ENCODE measurements around the gene TNXB. TPM values are rescaled to one million over a fixed set of nuclear protein-coding genes. Genes with fewer than 3 reads are reported as not detected.

Gene TNXB
- total RNA-seq, 4 donors from 2014 or later: 42.2 to 112 (median 80.9) TPM

DNA sequence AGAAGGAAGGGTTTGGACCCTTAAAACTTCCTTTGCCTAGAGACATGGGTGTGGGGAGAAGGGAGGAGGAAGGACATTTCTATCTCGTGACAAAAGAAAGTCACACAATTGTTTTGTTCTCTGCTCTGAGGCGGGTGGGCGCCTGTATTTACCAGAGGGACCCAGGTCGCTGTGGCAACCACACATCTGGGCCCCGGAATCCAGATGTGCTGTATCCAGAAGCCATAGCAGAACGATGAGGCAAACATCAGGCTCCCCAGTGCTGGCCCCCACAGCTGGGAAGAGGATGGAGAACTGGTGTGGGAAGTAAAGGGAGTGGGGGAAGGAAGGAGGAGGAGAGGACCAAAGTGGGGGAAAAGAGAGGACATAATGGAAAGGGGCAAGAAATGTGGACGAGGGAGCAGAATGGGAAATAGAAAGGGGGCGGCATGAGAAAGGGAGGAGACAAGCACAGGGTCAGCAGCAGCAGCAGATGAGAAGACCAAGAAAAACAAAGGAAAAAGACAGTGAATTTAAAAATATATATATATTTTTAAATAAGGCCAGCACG is 3.4 kb upstream of the TNXB start:
- TF ChIP-seq, protein P1, sequence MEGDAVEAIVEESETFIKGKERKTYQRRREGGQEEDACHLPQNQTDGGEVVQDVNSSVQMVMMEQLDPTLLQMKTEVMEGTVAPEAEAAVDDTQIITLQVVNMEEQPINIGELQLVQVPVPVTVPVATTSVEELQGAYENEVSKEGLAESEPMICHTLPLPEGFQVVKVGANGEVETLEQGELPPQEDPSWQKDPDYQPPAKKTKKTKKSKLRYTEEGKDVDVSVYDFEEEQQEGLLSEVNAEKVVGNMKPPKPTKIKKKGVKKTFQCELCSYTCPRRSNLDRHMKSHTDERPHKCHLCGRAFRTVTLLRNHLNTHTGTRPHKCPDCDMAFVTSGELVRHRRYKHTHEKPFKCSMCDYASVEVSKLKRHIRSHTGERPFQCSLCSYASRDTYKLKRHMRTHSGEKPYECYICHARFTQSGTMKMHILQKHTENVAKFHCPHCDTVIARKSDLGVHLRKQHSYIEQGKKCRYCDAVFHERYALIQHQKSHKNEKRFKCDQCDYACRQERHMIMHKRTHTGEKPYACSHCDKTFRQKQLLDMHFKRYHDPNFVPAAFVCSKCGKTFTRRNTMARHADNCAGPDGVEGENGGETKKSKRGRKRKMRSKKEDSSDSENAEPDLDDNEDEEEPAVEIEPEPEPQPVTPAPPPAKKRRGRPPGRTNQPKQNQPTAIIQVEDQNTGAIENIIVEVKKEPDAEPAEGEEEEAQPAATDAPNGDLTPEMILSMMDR (IDR thresholded peaks at IDR 0.05): no peak
- TF ChIP-seq POLR2A (IDR thresholded peaks at IDR 0.05): no peak
- Histone ChIP-seq H3K4me3 (replicated peaks in 1 of 3) (no peak overlapping the region), H3K9me3 (no peaks in the 10 kb centered on the region), H3K27me3 (no peaks in the 10 kb centered on the region), H3K4me1 (peaks cover 16 to 71% of the 10 kb centered on the region in 2 donors), H3K27ac (peak overlapping the region; percentile 26 to 66 (median 33)), H3K36me3 (peaks cover 18 to 20% of the 10 kb centered on the region in 2 donors)
- DNase-seq: no peak
- intact Hi-C loops (cut with DNase I): loop anchor here (10.0 kb wide), 1 partner anchor 68 kb away; no protein-coding TSS in a partner anchor
- WGBS, 2 donors: 65 to 73% methylated on average over 9 of the region's 9 CpGs

DNA sequence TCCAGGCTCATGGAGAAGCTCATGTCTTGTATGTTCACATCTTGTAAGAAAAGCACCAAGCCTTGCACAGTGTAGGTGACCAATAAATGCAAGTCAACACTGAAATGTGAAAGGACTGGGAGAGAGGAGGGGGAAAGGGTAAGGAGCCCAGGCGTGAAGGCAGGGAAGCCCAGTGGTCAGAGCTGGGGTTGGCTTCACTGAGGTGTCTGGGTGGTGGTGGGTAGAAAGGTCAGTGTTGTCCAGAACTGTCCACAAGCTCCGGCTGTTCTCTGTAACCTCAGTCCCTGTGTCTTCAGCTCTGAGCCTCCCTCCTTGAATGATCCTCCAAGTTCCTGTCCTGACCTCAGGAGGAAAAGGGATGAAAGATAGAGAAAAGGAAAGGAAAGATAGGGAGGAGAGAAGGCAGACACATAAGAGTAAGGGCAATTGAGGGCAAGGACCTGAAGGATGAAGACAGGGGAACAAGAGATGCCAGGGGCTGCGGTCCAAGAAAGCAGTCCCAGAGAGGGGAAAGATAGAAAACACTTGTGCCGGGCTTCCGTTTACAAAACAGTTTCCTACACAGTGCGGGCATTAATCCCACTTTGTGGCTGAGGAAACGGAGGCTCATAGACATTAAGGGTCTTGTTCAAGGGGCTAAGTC is 2.4 kb upstream of the TNXB start:
- no peak for TF ChIP-seq POLR2A (IDR thresholded peaks at IDR 0.05)
- H3K4me3 ChIP-seq (replicated peaks in 1 of 3): no peak overlapping the region
- 67 to 72% methylated on average over 7 of the region's 7 CpGs for WGBS, 2 donors
- peaks cover 16 to 78% of the 10 kb centered on the region in 2 donors for H3K4me1 ChIP-seq
- no peaks in the 10 kb centered on the region for H3K27me3 ChIP-seq
- intact Hi-C loops (cut with DNase I): loop anchor here (10.0 kb wide), 1 partner anchor 67 kb away; no protein-coding TSS in a partner anchor
- H3K27ac ChIP-seq: peak overlapping the region in 1 of 3 donors; percentile 12
- peaks cover 10% of the 10 kb centered on the region in 2 donors for H3K36me3 ChIP-seq
- DNase-seq: no peak
- H3K9me3 ChIP-seq: no peaks in the 10 kb centered on the region

DNA sequence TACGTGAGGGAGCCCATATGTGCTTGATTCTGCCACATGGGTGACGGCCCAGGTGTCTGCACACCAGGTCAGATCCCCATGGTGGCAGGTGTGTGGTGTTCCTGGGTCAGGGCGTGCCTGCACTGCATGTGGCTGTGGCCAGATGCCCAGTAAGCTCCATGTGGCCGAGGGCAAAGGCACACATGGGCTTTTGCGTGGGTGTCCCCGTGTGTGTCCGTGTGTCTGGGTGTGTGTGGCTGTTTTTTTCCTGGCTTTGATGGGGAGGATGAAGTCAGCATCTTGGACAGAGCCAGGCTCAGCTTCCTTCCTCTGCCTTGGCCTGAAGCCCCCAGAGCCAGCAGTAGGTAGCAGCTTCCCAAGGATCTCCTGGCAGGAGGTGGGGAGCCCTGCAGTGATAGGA is 1.5 kb upstream of the TNXB start:
- Histone ChIP-seq H3K4me1 (peaks cover 16 to 78% of the 10 kb centered on the region in 2 donors), H3K27me3 (no peaks in the 10 kb centered on the region), H3K9me3 (no peaks in the 10 kb centered on the region), H3K27ac (peak overlapping the region in 2 of 3 donors; percentile 66 to 75), H3K36me3 (peaks cover 1 to 3% of the 10 kb centered on the region in 2 donors), H3K4me3 (replicated peaks in 1 of 3) (no peak overlapping the region)
- 49 to 61% methylated on average over 3 to 5 of the region's 7 CpGs for WGBS, 2 donors
- no peak for DNase-seq
- intact Hi-C loops (cut with DNase I): loop anchor here (10.0 kb wide), 1 partner anchor 66 kb away; no protein-coding TSS in a partner anchor
- no peak for TF ChIP-seq POLR2A (IDR thresholded peaks at IDR 0.05)
- TF ChIP-seq, protein P1 (IDR thresholded peaks at IDR 0.05): no peak

DNA sequence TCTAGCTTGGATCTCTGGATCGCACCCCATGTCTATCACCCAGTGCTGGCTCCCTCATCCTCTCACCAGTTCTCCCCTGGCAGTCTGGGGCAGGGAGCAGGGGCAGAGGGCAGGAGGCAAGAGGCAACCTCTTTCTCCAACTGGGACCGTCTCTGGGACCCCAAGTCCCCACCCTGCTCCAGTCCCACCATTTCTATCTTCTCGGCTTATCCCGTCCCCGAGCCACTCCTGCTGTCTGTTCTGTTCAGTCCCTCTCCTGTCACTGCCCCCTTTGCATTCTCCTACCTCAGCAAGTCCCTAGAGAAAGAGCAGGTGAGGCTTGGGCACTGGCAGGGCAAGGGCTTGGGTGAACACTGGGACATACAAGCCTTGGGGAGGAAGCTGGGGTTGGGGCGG is 625 bp upstream of the TNXB start:
- Histone ChIP-seq H3K9me3 (no peaks in the 10 kb centered on the region), H3K27me3 (no peaks in the 10 kb centered on the region), H3K4me1 (peaks cover 16 to 76% of the 10 kb centered on the region in 2 donors), H3K36me3 (no peaks in the 10 kb centered on the region), H3K27ac (peak overlapping the region in 2 of 3 donors; percentile 66 to 75), H3K4me3 (replicated peaks in 1 of 3) (no peak overlapping the region)
- no peak for TF ChIP-seq POLR2A (IDR thresholded peaks at IDR 0.05)
- TF ChIP-seq, protein P1 (IDR thresholded peaks at IDR 0.05): no peak
- intact Hi-C loops (cut with DNase I): loop anchor here (10.0 kb wide), 1 partner anchor 65 kb away; no protein-coding TSS in a partner anchor
- WGBS, 2 donors: 35 to 42% methylated on average over 6 of the region's 6 CpGs
- DNase-seq: no peak

DNA sequence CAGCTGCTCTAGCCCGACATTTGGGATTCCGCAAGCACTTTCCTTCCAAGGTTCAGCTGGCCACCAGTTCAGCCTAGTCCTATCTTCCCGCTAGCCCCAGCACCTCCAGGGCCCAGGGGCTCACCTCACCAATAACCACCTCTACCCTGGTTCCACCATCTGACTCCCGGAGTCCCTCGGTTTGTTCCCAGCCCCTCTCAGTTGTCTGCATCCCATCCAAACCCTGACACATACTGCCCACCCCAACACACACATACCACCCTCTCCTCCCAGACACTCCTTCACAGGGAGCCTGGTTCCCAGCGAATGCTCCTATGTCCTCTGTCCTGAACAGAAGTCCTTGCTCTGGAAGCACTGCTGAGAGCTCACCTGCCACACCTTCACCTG is 418 bp downstream of the TNXB start:
- no peak for TF ChIP-seq POLR2A (IDR thresholded peaks at IDR 0.05)
- TF ChIP-seq, protein P1 (IDR thresholded peaks at IDR 0.05): no peak
- H3K27me3 ChIP-seq: no peaks in the 10 kb centered on the region
- peak overlapping the region; percentile 66 to 78 (median 75) for H3K27ac ChIP-seq
- no peak for DNase-seq
- H3K4me1 ChIP-seq: peaks cover 11 to 66% of the 10 kb centered on the region in 2 donors
- no peaks in the 10 kb centered on the region for H3K9me3 ChIP-seq
- intact Hi-C loops (cut with DNase I): no loop called here
- WGBS, 2 donors: 38 to 42% methylated on average over 6 of the region's 6 CpGs
- no peaks in the 10 kb centered on the region for H3K36me3 ChIP-seq
- H3K4me3 ChIP-seq (replicated peaks in 1 of 3): peak overlapping the region in 1 of 3 donors; percentile 33
